ENCODE results near the gene COMP. TPM values are rescaled to one million over a fixed set of nuclear protein-coding genes. Genes with fewer than 3 reads are reported as not detected.

Gene COMP
- total RNA-seq, 3 donors from 2014 or later, result 0.12 to 0.95 TPM; not detected in 1

GRCh38 chr19:18763674-18764590, 27.2 kb downstream of the COMP start:
- intact Hi-C loops (cut with DNase I, micrococcal nuclease), result no loop called here
- no peak overlapping the region for H3K4me3 ChIP-seq
- no peaks in the 10 kb centered on the region for H3K9me3 ChIP-seq
- no peak for ATAC-seq
- H3K36me3 ChIP-seq (ENCODE audit: low read depth), result no peaks in the 10 kb centered on the region
- H3K4me1 ChIP-seq (ENCODE audit: low read depth), result peaks cover 19% of the 10 kb centered on the region
- no peak for DNase-seq
- no peak for TF ChIP-seq CTCF (IDR thresholded peaks at IDR 0.05)

- TF ChIP-seq CTCF (IDR thresholded peaks at IDR 0.05), result no peak
- peak; percentile 90 to 92 (median 91) for DNase-seq
- Histone ChIP-seq H3K4me3 (no peak overlapping the region), H3K9me3 (no peaks in the 10 kb centered on the region), H3K36me3 (ENCODE audit: low read depth) (no peaks in the 10 kb centered on the region), H3K4me1 (ENCODE audit: low read depth) (peaks cover 19% of the 10 kb centered on the region)
- intact Hi-C loops (cut with DNase I, micrococcal nuclease), result no loop called here
- peak; percentile 94 for ATAC-seq
Measured at GRCh38 chr19:18762125-18763023, 28.7 kb downstream of the COMP start.

- intact Hi-C loops (cut with DNase I, micrococcal nuclease), result no loop called here
- Histone ChIP-seq H3K36me3 (ENCODE audit: low read depth) (no peaks in the 10 kb centered on the region), H3K9me3 (no peaks in the 10 kb centered on the region), H3K4me3 (no peak overlapping the region), H3K4me1 (ENCODE audit: low read depth) (peaks cover 19% of the 10 kb centered on the region)
- TF ChIP-seq CTCF (IDR thresholded peaks at IDR 0.05), result no peak
- DNase-seq (no peak), ATAC-seq (no peak)
Measured at GRCh38 chr19:18761531-18762110, 29.5 kb downstream of the COMP start.

- ATAC-seq (no peak), DNase-seq (peak in 1 of 3 donors; percentile 54)
- TF ChIP-seq CTCF (IDR thresholded peaks at IDR 0.05), result no peak
- intact Hi-C loops (cut with DNase I, micrococcal nuclease), result no loop called here
- Histone ChIP-seq H3K4me1 (ENCODE audit: low read depth) (peaks cover 19% of the 10 kb centered on the region), H3K9me3 (no peaks in the 10 kb centered on the region), H3K36me3 (ENCODE audit: low read depth) (no peaks in the 10 kb centered on the region), H3K4me3 (no peak overlapping the region)
Measured at GRCh38 chr19:18760440-18761383, 30.4 kb downstream of the COMP start.

All from mucosa of descending colon (tissue), 3 donors.